COLO668 (cell line): Measurements from ENCODE around the gene PSMC5.
"Not testable (repeated sequence)": the region's sequence is repeated elsewhere in the genome, so short reads cannot be mapped to it uniquely, and the experiment has no call there.

ENCODE experiments used
- DNase-seq: peaks from one replicate; lab custom pipeline; 2025; ENCODE audit not compliant: unreplicated experiment; lab: John Stamatoyannopoulos, UW

Gene PSMC5

DNA sequence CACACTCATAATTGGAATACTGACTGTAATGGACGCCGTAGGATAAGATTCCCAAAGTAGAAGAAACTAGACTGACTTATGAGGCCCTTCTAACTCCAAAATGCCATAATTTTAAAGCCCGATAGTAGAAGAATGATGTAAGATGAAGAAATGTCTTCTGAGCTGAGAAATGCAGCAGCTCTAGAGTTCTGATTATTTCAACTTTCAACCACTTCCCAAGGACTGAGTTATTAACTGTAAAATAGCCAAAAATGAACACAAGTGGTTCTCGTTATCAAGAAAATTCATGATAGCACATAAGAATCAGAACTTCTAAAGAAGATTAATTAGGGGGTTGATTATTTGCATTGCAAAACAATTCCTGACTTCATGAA, 43.0 kb downstream of the PSMC5 start:
- not testable (repeated sequence) for DNase-seq

DNA sequence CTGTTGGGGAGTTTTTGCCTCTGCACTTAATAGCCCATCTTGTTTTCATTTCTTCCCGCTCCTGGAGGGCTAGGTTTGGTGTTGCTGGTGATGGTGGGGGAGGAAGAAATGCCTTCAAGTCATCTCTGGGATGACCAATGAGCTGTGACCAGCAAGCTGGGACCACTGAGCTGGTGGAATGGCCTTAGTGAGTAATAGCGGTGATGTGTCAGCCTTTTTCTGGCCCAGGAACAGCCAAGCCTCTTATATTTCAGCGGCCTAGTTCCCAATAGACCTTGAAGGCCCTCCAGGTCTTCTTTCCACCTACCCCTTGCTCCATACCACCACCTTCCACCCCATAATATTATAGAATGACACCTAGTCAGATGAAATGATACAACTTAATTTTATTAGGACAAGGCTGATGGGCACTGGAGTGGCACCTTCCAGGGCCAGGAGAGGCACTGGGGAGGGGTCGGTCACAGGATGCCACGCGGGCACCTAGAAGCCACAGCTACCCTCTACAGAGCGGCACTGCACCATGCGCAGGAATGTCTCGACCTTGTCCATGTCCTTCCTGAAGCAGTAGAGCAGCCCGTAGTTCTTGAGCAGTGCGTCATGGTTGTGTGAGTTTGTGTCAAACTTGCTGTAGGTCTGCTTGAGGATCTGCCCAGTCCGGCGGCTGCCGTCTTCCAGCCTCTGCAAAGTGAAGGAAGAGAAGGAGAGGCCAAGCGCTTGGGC, 44.6 kb downstream of the PSMC5 start:
- DNase-seq = not testable (repeated sequence)

DNA sequence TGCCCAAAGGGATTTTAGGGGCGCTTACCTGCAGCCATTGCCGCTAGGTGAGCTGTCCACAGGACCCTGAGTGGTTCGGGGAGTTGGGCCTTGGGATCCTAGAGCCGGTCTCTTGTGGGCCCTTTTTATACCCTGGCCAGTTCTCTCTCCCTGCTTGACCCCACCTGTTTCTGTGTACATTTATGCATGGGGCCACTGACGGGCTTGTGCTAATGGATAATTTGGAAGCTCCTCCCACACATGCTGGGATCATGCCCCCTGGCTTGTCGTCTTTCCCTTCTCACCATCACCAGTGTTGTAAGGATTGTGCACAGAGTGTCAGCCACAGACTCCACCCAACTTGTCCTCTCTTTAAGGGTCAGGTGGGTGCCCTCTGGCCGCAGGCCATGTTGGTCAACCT, 46.3 kb downstream of the PSMC5 start, which contains the start of gene CSH2:
TSS of gene CSH2 (minus strand) at position 101 of the 400 bp plus-strand sequence. CDS start at position 38, 63 bp downstream.
- DNase-seq = not testable (repeated sequence)

DNA sequence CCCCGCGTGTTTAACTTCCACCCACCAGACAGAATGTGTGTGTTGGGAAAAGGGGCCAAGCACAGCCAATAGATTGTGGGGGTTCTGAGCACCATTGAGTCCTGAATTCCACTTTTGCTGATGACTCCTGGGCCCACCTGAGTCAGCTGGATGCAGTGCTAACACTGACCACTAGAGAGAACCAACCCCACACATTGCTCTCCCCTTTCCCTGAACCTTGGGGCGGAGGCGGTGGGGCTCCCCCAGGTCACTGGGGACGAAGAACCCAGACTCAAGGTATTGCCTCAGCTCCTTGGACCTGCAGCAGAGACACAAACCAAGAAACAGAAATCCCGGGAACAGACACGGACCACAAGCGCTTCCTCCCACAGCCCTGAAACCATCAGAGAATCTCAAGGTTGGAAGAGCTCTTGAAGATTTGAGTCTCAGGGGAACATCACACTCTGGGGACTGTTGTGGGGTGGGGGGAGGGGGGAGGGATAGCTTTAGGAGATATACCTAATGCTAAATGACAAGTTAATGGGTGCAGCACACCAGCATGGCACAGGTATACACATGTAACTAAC, 46.9 kb downstream of the PSMC5 start:
- DNase-seq = not testable (repeated sequence)

DNA sequence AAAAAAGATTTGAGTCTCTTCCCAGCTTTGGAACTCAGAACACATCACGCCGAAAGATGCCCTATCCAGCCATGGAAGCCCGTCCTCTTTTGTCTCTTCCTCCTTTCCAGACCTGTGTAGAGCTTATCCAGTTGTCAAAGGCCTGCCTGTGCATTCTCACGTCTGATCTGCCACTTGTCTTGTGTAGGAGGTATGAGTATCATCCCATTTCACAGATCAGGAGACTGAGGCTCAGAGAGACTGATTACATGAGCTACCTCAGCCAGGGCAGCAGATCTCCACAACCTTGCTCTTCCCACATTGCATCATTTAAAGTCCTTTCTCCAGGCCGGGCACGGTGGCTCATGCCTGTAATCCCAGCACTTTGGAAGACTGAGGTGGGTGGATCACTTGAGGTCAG, 47.5 kb downstream of the PSMC5 start:
- DNase-seq = not testable (repeated sequence)

DNA sequence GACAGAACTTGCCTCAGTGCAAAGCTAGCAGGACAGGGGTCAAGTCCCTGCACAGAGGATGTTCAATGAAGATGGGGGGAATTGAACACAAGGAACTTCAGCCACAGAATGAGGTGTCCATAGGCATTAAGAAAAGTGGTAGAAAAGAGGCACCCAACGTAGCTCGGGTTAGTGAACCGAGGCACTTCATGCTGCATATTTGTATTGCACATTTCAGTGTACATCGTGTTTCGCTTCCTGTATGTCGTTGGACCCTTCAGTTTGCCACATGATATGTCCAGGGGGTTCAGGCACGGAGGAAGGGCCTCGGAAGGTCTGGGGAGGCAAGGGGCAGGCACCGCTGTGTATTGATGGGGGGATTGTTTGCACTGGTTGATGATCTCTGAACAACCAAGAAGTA, 51.2 kb downstream of the PSMC5 start:
- not testable (repeated sequence) for DNase-seq

DNA sequence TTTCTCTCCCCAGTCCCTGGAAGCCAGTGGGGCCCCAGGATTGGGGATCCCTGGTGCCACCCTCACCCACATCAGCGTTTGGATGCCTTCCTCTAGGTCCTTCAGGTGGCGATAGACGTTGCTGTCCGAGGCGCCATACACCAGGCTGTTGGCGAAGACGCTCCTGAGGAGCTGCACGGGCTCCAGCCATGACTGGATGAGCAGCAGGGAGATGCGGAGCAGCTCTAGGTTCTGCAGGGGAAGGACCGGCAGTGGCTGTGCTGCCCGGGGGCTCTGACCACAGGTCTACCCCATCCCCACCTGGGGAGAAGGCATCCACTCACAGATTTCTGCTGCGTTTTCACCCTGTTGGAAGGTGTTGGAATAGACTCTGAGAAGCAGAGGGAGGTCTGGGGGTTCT, 53.5 kb downstream of the PSMC5 start:
- no peak for DNase-seq

DNA sequence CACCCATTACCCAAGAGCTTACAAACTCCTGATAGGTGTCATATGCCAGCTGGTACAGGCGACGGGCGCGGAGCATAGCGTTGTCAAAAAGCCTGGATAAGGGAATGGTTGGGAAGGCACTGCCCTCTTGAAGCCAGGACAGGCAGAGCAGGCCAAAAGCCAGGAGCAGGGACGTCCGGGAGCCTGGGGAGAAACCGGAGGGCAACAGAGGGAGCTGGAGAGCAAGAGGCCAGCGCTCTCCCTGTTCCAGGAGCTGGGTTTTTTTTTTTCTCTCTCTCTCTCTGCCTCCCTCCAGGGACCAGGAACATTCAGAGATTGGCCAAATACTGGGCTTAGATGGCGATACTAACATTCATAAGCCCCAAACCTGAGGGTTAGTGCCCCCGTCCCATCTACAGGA, 54.1 kb downstream of the PSMC5 start:
- DNase-seq = not testable (repeated sequence)
